ENCODE measurements around the gene PGRMC1. TPM values are rescaled to one million over a fixed set of nuclear protein-coding genes. Genes with fewer than 3 reads are reported as not detected.

The PGRMC1 gene
- total and polyA plus RNA-seq, 9 of the 15 experiments (the other 6 are each of a cell fraction or from before 2014, with no cell fraction given) = 27.4 to 115 (median 90.3) TPM

- TF ChIP-seq PML (IDR thresholded peaks at IDR 0.05; ENCODE audit: low read length) = peak; percentile 61; the same call in 1 of the 2 replicates
- TF ChIP-seq FIP1L1 (IDR thresholded peaks at IDR 0.05; ENCODE audit: low read depth, low read length, poor library complexity, severe bottlenecking) = peak; percentile 9
- TF ChIP-seq ARID3B (CRISPR knock-in tag; IDR thresholded peaks at IDR 0.05; ENCODE audit: borderline replicate concordance) = no peak
- TF ChIP-seq RBM22 (IDR thresholded peaks at IDR 0.05; ENCODE audit: low read depth, low read length, poor library complexity, severe bottlenecking) = no peak
- TF ChIP-seq FOXO4 (CRISPR knock-in tag; IDR thresholded peaks at IDR 0.05) = no peak
- no peak for TF ChIP-seq CTCF (IDR thresholded peaks at IDR 0.05 in 2 of 3, conservative IDR thresholded peaks at IDR 0.05 in 1 of 3; ENCODE audit: insufficient read depth in 2 of 3, low read depth in 1 of 3, low read length in 3 of 3)
- TF ChIP-seq ZBTB7A (IDR thresholded peaks at IDR 0.05; ENCODE audit: borderline replicate concordance, control insufficient read depth, low read depth, low read length) = peak; percentile 20; the same call in 1 of the 2 replicates
- no peak for TF ChIP-seq RHOXF2B (CRISPR knock-in tag; conservative IDR thresholded peaks at IDR 0.05)
- TF ChIP-seq EP400 (IDR thresholded peaks at IDR 0.05) = peak; percentile 36; the same call in 1 of the 2 replicates
- 0 out of 2 replicates have a peak, but pooled peaks have one; percentile 18 for TF ChIP-seq TEAD4 (IDR thresholded peaks at IDR 0.05; ENCODE audit: low read length)
- no peak for TF ChIP-seq TEAD4 (CRISPR knock-in tag; IDR thresholded peaks at IDR 0.05; ENCODE audit: borderline replicate concordance)
- TF ChIP-seq SNRNP70 (optimal IDR thresholded peaks at IDR 0.05; ENCODE audit: low read depth, low read length) = no peak
- peak; percentile 78 for TF ChIP-seq POLR2H (tag; IDR thresholded peaks at IDR 0.05; ENCODE audit: low read depth)
- TF ChIP-seq RFX5 (IDR thresholded peaks at IDR 0.05; ENCODE audit: low read depth, low read length) = no peak
- peak in 1 of 2 experiments; percentile 17; a peak in 1 of 4 replicates for TF ChIP-seq HDAC1 (IDR thresholded peaks at IDR 0.05)
- no peak for TF ChIP-seq NFXL1 (CRISPR knock-in tag; IDR thresholded peaks at IDR 0.05)
- TF ChIP-seq SIN3A (IDR thresholded peaks at IDR 0.05; ENCODE audit: borderline replicate concordance in 2 of 2, control insufficient read depth in 1 of 2, low read depth in 2 of 2, low read length in 2 of 2) = peak in 1 of 2 experiments; percentile 42; a peak in 1 of 4 replicates
- no peak for TF ChIP-seq CREB3 (tag; conservative IDR thresholded peaks at IDR 0.05; ENCODE audit: low read depth)
- peak; percentile 99 for TF ChIP-seq POLR2G (IDR thresholded peaks at IDR 0.05; ENCODE audit: low read depth, low read length)
- 0 out of 2 replicates have a peak, but pooled peaks have one; percentile 22 for TF ChIP-seq ATF7 (IDR thresholded peaks at IDR 0.05)
- TF ChIP-seq NBN (IDR thresholded peaks at IDR 0.05; ENCODE audit: low read depth) = peak; percentile 63; the same call in 1 of the 2 replicates
These were observed at the start of gene PGRMC1 (continued) for GRCh38 chrX:119235872-119236622.

Measured in K562 (cell line).